Activated effector memory CD4-positive, alpha-beta T cell treated with anti-CD3 and anti-CD28 coated beads, Interleukin-2, amount 50 U/mL, for 16 hours (primary cell): Measurements from ENCODE around the gene PNPLA1.

Experiments used
- DNase-seq: peaks from one replicate; pipeline ENCODE4 v3.0.0-alpha.2; 2020

PNPLA1 gene

GRCh38 chr6:36269834-36270705 lies at the start of gene PNPLA1:
Gene PNPLA1, plus strand, starts transcription at chr6:36270060. Its CDS starts 400 bp downstream, at chr6:36270460.
- DNase-seq: no peak

GRCh38 chr6:36220226-36220625 lies 49.6 kb upstream of the PNPLA1 start:
- DNase-seq: no peak

GRCh38 chr6:36221674-36222073 lies 48.2 kb upstream of the PNPLA1 start:
- no peak for DNase-seq

GRCh38 chr6:36222924-36223323 lies 46.9 kb upstream of the PNPLA1 start:
- DNase-seq: no peak

GRCh38 chr6:36223706-36224105 lies 46.2 kb upstream of the PNPLA1 start:
- DNase-seq: no peak

- DNase-seq: no peak
Measured at GRCh38 chr6:36224918-36225461, 44.9 kb upstream of the PNPLA1 start.

- DNase-seq: no peak
Measured at GRCh38 chr6:36226438-36227047, 43.3 kb upstream of the PNPLA1 start.

GRCh38 chr6:36227379-36228228 lies 42.3 kb upstream of the PNPLA1 start:
- DNase-seq: no peak

GRCh38 chr6:36229223-36229622 lies 40.6 kb upstream of the PNPLA1 start:
- no peak for DNase-seq

- DNase-seq: no peak
Measured at GRCh38 chr6:36230371-36230770, 39.5 kb upstream of the PNPLA1 start.

GRCh38 chr6:36232172-36232571 lies 37.7 kb upstream of the PNPLA1 start:
- DNase-seq: no peak

- no peak for DNase-seq
Measured at GRCh38 chr6:36235309-36235708, 34.6 kb upstream of the PNPLA1 start.

- no peak for DNase-seq
Measured at GRCh38 chr6:36235862-36236261, 34.0 kb upstream of the PNPLA1 start.

- DNase-seq: no peak
Measured at GRCh38 chr6:36239774-36240173, 30.1 kb upstream of the PNPLA1 start.

- DNase-seq: no peak
Measured at GRCh38 chr6:36241728-36242127, 28.1 kb upstream of the PNPLA1 start.

- DNase-seq: no peak
Measured at GRCh38 chr6:36242161-36242560, 27.7 kb upstream of the PNPLA1 start.

- no peak for DNase-seq
Measured at GRCh38 chr6:36242626-36243025, 27.2 kb upstream of the PNPLA1 start.

- DNase-seq: no peak
Measured at GRCh38 chr6:36243562-36244212, 26.2 kb upstream of the PNPLA1 start.

- no peak for DNase-seq
Measured at GRCh38 chr6:36244641-36245280, 25.1 kb upstream of the PNPLA1 start.

GRCh38 chr6:36245572-36246061 lies 24.2 kb upstream of the PNPLA1 start:
- no peak for DNase-seq

GRCh38 chr6:36246506-36247268 lies 23.2 kb upstream of the PNPLA1 start:
- peak; percentile 39 for DNase-seq
